Neural progenitor cell (in vitro differentiated cells): ENCODE results near the gene ARPIN. TPM values are rescaled to one million over a fixed set of nuclear protein-coding genes. Genes with fewer than 3 reads are reported as not detected.
"Not testable (repeated sequence)": the region's sequence is repeated elsewhere in the genome, so short reads cannot be mapped to it uniquely, and the experiment has no call there.

ENCODE experiments used
- DNase-seq: peaks from one replicate; pipeline ENCODE4 v3.0.0-alpha.2; 2016; ENCODE audit warnings: low spot score
- H2AFZ ChIP-seq: fragments of 200-600 bp; sonication (generic); replicated peaks from 2 replicates; pipeline ENCODE4 v1.6.1; 2016; ENCODE audit warnings: antibody characterized with exemption
- H3F3A ChIP-seq: fragments of 200-600 bp; sonication (generic); 2 replicates; pipeline ENCODE4 v1.6.1; 2016; ENCODE audit warnings: antibody characterized with exemption, low read depth
- H3K27ac ChIP-seq: fragments of 200-600 bp; sonication (generic); 2 replicates; pipeline ENCODE4 v1.5.1; 2016; ENCODE audit warnings: mild to moderate bottlenecking
- H3K27me3 ChIP-seq: fragments of 200-600 bp; sonication (generic); 2 replicates; pipeline ENCODE4 v1.6.1; 2016; ENCODE audit warnings: mild to moderate bottlenecking, moderate library complexity
- H3K36me3 ChIP-seq: fragments of 200-600 bp; sonication (generic); 2 replicates; pipeline ENCODE4 v1.5.1; 2016
- H3K4me1 ChIP-seq: fragments of 200-600 bp; sonication (generic); 2 replicates; pipeline ENCODE4 v1.6.1; 2016; ENCODE audit warnings: mixed run types
- H3K4me2 ChIP-seq: fragments of 200-600 bp; sonication (generic); 2 replicates; pipeline ENCODE4 v1.6.1; 2016
- H3K4me3 ChIP-seq: fragments of 200-600 bp; sonication (generic); 2 replicates; pipeline ENCODE4 v1.5.1; 2016
- H3K79me2 ChIP-seq: fragments of 200-600 bp; sonication (generic); 2 replicates; pipeline ENCODE4 v1.6.1; 2016; ENCODE audit warnings: low read depth
- H3K9ac ChIP-seq: fragments of 200-600 bp; sonication (generic); 2 replicates; pipeline ENCODE4 v1.6.1; 2016
- H3K9me3 ChIP-seq: fragments of 200-600 bp; sonication (generic); 2 replicates; pipeline ENCODE4 v1.5.1; 2016; ENCODE audit warnings: low read depth
- H4K20me1 ChIP-seq: fragments of 200-600 bp; sonication (generic); 2 replicates; pipeline ENCODE4 v1.6.1; 2016; ENCODE audit warnings: low read depth
- H3K27ac Mint-ChIP-seq: 3 replicates; pipeline ENCODE4 v1.8.0; 2021; ENCODE audit warnings: mixed read lengths
- H3K27me3 Mint-ChIP-seq: 2 replicates; pipeline ENCODE4 v1.8.0; 2022; ENCODE audit warnings: low read depth, mild to moderate bottlenecking, inconsistent platforms, moderate library complexity, mixed read lengths; ENCODE audit not compliant: insufficient read depth
- H3K36me3 Mint-ChIP-seq: 3 replicates; pipeline ENCODE4 v1.8.0; 2021; ENCODE audit warnings: mixed read lengths
- H3K4me1 Mint-ChIP-seq: 3 replicates; pipeline ENCODE4 v1.8.0; 2021; ENCODE audit warnings: mixed read lengths
- H3K4me3 Mint-ChIP-seq: 3 replicates; pipeline ENCODE4 v1.8.0; 2021; ENCODE audit warnings: mild to moderate bottlenecking, moderate library complexity, mixed read lengths
- H3K9me3 Mint-ChIP-seq: 3 replicates; pipeline ENCODE4 v1.8.0; 2020; ENCODE audit warnings: mixed read lengths
- CTCF ChIP-seq: fragments of 200-600 bp; sonication (generic); IDR thresholded peaks from 2 replicates; pipeline ENCODE4 v1.5.1; 2017; ENCODE audit warnings: antibody characterized with exemption, mild to moderate bottlenecking
- EZH2 ChIP-seq: fragments of 200-600 bp; sonication (generic); IDR thresholded peaks from 2 replicates; pipeline ENCODE4 v1.6.1; 2017; ENCODE audit warnings: antibody characterized with exemption, mild to moderate bottlenecking, moderate library complexity
- EZH2phosphoT487 ChIP-seq: fragments of 200-600 bp; sonication (generic); IDR thresholded peaks from 2 replicates; pipeline ENCODE4 v1.6.1; 2017; ENCODE audit warnings: antibody characterized with exemption
- total RNA-seq: library from RNA; depleted of rRNA; stranded (reverse); fragments of >200 nt; gene quantifications from 2 replicates; pipeline ENCODE4 v1.2.3, GENCODE V29; 2015; ENCODE audit warnings: low replicate concordance

The ARPIN gene
- total RNA-seq, 1 donor from 2014 or later: 5.9 TPM

- Histone ChIP-seq H3K4me1 (no peaks in the 10 kb centered on the region), H3K79me2 (peaks cover 5% of the 10 kb centered on the region), H3K9ac (no peak overlapping the region), H3K9me3 (no peaks in the 10 kb centered on the region), H3K4me2 (no peak overlapping the region), H3K27me3 (no peaks in the 10 kb centered on the region), H2AFZ (no peak overlapping the region), H3F3A (no peaks in the 10 kb centered on the region), H3K27ac (no peak overlapping the region), H3K36me3 (peaks cover 6% of the 10 kb centered on the region), H4K20me1 (peaks cover 14% of the 10 kb centered on the region), H3K4me3 (no peak overlapping the region)
- Mint-ChIP-seq H3K4me1 (no peaks in the 10 kb centered on the region), H3K4me3 (no peak overlapping the region), H3K27me3 (no peaks in the 10 kb centered on the region), H3K36me3 (peaks cover 9% of the 10 kb centered on the region), H3K27ac (no peak overlapping the region), H3K9me3 (no peaks in the 10 kb centered on the region)
- no peak for DNase-seq
- TF ChIP-seq CTCF: no peak
- no peak for TF ChIP-seq EZH2
- no peak for TF ChIP-seq EZH2phosphoT487
These were observed 27.1 kb downstream of the ARPIN start for GRCh38 chr15:89885611-89886010.

GRCh38 chr15:89885179-89885578 lies 27.6 kb downstream of the ARPIN start:
- DNase-seq, H3K36me3 ChIP-seq, H2AFZ ChIP-seq, H3K9ac ChIP-seq, H3K4me1 Mint-ChIP-seq, H3F3A ChIP-seq, H3K27ac ChIP-seq, H3K4me2 ChIP-seq, H3K4me3 ChIP-seq, H3K27me3 ChIP-seq, H3K4me1 ChIP-seq, H3K9me3 Mint-ChIP-seq, H3K9me3 ChIP-seq, H3K27ac Mint-ChIP-seq, H3K27me3 Mint-ChIP-seq, H4K20me1 ChIP-seq, H3K4me3 Mint-ChIP-seq, H3K79me2 ChIP-seq, H3K36me3 Mint-ChIP-seq: not testable (repeated sequence)

- Histone ChIP-seq H3K27ac (no peak overlapping the region), H3K79me2 (no peaks in the 10 kb centered on the region), H3K9me3 (no peaks in the 10 kb centered on the region), H4K20me1 (peaks cover 10% of the 10 kb centered on the region), H3F3A (no peaks in the 10 kb centered on the region), H3K4me2 (no peak overlapping the region), H3K4me1 (no peaks in the 10 kb centered on the region), H3K4me3 (no peak overlapping the region), H3K9ac (no peak overlapping the region), H2AFZ (no peak overlapping the region), H3K36me3 (peaks cover 6% of the 10 kb centered on the region), H3K27me3 (no peaks in the 10 kb centered on the region)
- Mint-ChIP-seq H3K36me3 (peaks cover 9% of the 10 kb centered on the region), H3K27me3 (no peaks in the 10 kb centered on the region), H3K27ac (no peak overlapping the region), H3K9me3 (no peaks in the 10 kb centered on the region), H3K4me1 (no peaks in the 10 kb centered on the region), H3K4me3 (no peak overlapping the region)
- no peak for DNase-seq
- no peak for TF ChIP-seq EZH2
- TF ChIP-seq CTCF: no peak
- no peak for TF ChIP-seq EZH2phosphoT487
These were observed 29.2 kb downstream of the ARPIN start for GRCh38 chr15:89883518-89883917.

GRCh38 chr15:89880727-89881126 lies 32.0 kb downstream of the ARPIN start:
- Histone ChIP-seq H3K27me3 (no peaks in the 10 kb centered on the region), H3F3A (no peaks in the 10 kb centered on the region), H3K27ac (no peak overlapping the region), H3K79me2 (no peaks in the 10 kb centered on the region), H4K20me1 (peaks cover 10% of the 10 kb centered on the region), H3K4me3 (no peak overlapping the region), H3K9me3 (no peaks in the 10 kb centered on the region), H3K9ac (no peak overlapping the region), H3K4me1 (no peaks in the 10 kb centered on the region), H3K36me3 (peaks cover 6% of the 10 kb centered on the region), H2AFZ (no peak overlapping the region), H3K4me2 (no peak overlapping the region)
- no peak overlapping the region for H3K4me3 Mint-ChIP-seq
- peaks cover 8% of the 10 kb centered on the region for H3K36me3 Mint-ChIP-seq
- H3K27ac Mint-ChIP-seq: no peak overlapping the region
- no peaks in the 10 kb centered on the region for H3K4me1 Mint-ChIP-seq
- H3K9me3 Mint-ChIP-seq: no peaks in the 10 kb centered on the region
- DNase-seq: no peak
- H3K27me3 Mint-ChIP-seq: no peaks in the 10 kb centered on the region
- TF ChIP-seq CTCF (no peak), EZH2 (no peak), EZH2phosphoT487 (no peak)
